H1 (cell line): ENCODE results near the gene STAT4.

Experiments
- EP300 ChIP-seq, 2 experiments: IDR thresholded peaks; 1 replicate in 1 of 2; 2 replicates in 1 of 2; pipeline ENCODE4 v1.6.1; 2011 to 2012; ENCODE audit warnings: low read depth in 2 of 2, low read length in 2 of 2, mild to moderate bottlenecking in 2 of 2, borderline replicate concordance in 1 of 2, inconsistent platforms in 1 of 2, moderate library complexity in 1 of 2
- GTF2F1 ChIP-seq: IDR thresholded peaks from 2 replicates; pipeline ENCODE4 v1.6.1; 2012; ENCODE audit warnings: low read depth, low read length, improper control_type of control experiment, borderline replicate concordance
- JUND ChIP-seq: IDR thresholded peaks from 2 replicates; pipeline ENCODE4 v1.6.1; 2011; ENCODE audit warnings: mild to moderate bottlenecking, improper control_type of control experiment, low read length
- RAD21 ChIP-seq, 2 experiments: IDR thresholded peaks in 1 of 2; conservative IDR thresholded peaks in 1 of 2; 2 replicates each; pipeline ENCODE4 v1.6.1; 2011; ENCODE audit warnings: low read depth in 2 of 2, low read length in 2 of 2, improper control_type of control experiment in 1 of 2, inconsistent platforms in 1 of 2, mild to moderate bottlenecking in 1 of 2, moderate library complexity in 1 of 2
- TF ChIP-seq, protein P1 (sequence below): IDR thresholded peaks from 2 replicates; pipeline ENCODE4 v1.6.1; 2011; ENCODE audit warnings: low read length, improper control_type of control experiment
- TF ChIP-seq, protein P2 (sequence below): IDR thresholded peaks from 2 replicates; pipeline ENCODE4 v1.6.1; 2012; ENCODE audit warnings: inconsistent platforms

DNA sequence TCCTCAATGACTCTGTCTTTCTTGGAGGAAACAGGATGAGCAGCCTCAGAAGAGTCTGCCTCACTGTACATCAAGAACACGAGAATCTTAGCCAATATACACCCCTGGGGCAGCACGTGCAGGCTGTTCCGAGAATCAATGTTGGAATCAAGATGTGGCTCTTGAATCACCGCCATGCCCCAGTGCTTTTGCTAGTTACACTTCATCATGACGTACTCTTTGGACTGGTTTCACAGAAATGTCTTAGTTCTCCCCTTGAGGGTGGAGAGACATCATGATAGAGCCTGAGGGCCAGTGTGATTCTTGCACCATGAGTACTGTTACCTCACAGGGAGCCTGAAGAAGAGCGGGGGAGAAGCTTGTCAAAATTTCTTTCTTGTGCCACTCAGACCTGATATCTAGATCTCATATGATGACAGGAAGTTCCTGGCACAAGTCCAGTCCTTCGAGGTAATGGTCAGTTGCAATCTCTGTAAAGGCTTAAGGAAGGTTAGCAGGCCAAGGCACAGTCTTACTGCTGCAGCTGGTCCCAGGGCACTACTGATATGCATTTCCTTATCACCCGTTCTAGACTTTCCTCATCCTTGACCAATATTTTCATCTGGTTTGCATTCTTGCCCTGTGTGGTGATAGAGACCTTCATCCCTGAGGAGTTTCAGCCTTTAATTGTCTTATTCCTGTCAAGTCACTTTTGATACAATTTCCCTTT is 28.2 kb upstream of the STAT4 start:
- TF ChIP-seq, protein P1, sequence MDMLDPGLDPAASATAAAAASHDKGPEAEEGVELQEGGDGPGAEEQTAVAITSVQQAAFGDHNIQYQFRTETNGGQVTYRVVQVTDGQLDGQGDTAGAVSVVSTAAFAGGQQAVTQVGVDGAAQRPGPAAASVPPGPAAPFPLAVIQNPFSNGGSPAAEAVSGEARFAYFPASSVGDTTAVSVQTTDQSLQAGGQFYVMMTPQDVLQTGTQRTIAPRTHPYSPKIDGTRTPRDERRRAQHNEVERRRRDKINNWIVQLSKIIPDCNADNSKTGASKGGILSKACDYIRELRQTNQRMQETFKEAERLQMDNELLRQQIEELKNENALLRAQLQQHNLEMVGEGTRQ = no peak
- TF ChIP-seq GTF2F1 (no peak), RAD21 (IDR thresholded peaks at IDR 0.05 in 1 of 2, conservative IDR thresholded peaks at IDR 0.05 in 1 of 2; ENCODE audit: low read depth in 2 of 2, low read length in 2 of 2) (no peak), JUND (no peak), EP300 (IDR thresholded peaks at IDR 0.05; ENCODE audit: borderline replicate concordance in 1 of 2, low read depth in 2 of 2, low read length in 2 of 2) (no peak)
- TF ChIP-seq, protein P2, sequence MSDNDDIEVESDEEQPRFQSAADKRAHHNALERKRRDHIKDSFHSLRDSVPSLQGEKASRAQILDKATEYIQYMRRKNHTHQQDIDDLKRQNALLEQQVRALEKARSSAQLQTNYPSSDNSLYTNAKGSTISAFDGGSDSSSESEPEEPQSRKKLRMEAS = no peak
